ENCODE results near the gene MLPH.
A peak's percentile ranks its signal among the peaks of the same experiment; 100 is the strongest.
"Not testable (repeated sequence)": the region's sequence is repeated elsewhere in the genome, so short reads cannot be mapped to it uniquely, and the experiment has no call there.

The MLPH gene

DNA sequence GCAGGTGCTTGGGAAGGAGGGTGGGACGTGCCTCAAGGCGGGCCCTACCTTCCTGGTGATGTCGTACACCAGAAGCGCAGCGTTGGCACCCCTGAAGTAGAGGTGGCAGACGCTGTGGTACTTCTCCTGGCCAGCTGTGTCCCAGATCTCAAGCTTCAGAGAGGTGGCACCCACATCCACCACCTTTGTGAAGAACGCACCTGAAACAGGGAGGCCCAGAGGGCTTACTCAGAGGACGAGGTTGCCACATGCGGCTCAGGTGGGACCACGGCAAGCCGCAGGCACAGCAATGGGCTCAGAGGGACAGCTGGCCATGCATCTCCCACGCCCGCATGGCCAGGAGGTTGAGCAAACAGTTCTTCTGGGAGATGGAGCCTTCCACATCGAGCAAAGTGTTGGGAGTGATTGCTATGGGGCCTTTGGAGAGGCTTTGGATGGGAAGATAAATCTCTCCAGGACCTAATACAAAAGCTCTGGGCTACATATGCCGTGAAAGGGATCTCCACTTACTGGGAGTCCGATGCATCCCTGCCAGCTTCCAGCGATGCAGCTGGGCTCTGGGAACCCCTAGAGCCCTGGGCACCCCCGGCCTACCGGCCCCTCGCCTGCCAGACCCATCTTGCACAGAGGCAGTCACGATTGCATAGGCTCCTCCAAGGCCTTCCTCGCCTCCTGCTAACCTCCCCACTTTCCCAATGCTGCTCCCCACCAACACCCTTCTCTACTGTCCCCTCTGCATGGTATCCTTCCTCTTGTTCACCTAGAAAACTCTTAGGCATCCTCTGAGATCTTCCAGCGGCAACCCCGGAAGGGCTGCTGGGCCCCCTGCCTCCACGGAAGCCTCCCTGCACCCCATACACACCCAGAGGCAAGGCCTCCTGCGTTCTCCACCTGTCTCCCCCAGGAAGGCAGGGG is 91.2 kb downstream of the MLPH start:
- no peak for DNase-seq (ENCODE audit: low read depth in 2 of 2, low spot score in 1 of 2)

GRCh38 chr2:237581326-237581725 is 94.3 kb downstream of the MLPH start:
- DNase-seq (ENCODE audit: low read depth in 2 of 2, low spot score in 1 of 2), result no peak

- peak in 1 of 2 donors; percentile 12 for DNase-seq (ENCODE audit: low read depth in 2 of 2, low spot score in 1 of 2)
Observed at GRCh38 chr2:237581751-237582746, 95.0 kb downstream of the MLPH start.

DNA sequence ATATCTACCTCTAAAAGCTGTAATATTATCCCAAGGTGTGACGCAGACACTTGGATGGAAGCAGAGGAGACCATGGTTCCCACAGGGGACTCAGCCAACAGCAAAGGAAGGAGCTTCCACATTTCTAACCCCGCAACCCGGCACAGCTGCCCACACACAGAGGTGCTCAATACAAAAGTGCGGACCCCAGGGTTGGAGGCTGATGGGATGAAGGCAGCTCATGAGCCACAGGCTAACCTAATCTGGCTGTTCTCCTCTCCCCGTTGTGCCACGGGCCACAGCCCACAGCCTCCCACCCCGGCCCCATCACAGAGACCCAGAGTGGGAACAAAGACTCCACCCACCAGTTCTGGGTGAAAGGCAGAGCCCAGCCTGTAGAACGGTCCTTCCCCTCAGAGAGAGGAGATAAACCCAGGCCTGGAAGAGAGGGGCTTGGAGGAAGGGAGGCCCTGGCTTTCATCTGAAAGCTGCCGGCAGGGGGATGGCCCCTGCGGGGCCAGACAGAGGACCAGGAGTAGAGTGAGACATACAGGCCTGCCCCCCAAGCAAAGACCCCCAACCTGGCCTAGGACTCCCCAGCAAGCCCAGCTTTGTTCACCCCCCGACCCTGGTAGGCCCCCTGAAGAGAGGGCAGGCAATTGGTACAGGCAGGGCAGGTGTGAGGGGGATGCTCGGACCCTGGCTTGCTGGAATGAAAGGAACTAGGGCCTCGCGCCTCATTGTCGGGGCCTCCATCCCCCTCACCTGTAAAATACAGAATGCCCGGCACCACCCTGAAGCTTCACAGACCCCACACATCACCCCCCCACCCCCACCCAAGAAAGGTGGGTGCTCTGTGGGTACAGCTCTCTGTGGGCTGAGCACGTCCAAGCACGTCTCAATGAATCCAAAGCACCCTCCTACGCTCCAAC is 96.6 kb downstream of the MLPH start:
- DNase-seq (ENCODE audit: low read depth in 2 of 2, low spot score in 1 of 2), result no peak

DNA sequence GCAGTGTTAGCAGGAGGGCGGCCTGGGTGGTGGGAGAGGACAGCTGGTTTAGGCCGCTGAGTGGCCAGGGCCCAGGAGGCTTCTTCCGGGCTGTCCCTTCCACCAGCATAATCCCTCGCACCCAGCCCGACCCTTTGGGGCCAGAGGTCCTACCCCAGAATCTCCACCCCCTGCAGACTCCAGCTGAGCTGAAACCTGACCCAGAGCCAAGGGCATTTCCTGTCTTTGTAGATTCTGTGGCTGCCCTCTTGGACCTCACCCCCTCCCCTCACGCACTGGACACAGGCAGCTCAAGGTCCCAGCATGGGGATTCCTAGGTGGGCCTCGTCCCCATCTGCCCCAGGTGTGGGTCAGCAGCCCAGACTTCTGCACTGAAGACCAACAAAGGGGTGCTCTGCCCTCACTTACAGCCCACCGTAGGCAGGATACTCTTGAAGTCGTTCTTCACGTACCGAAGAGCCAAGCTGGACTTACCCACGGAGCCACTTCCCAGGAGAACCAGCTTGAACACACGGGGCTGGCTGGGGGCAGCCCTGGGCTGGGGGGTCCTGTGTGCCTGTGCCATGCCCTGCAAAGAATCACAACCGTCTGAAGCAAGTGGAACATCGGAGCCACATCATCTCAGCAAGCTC is 98.7 kb downstream of the MLPH start:
- no peak for DNase-seq (ENCODE audit: low read depth in 2 of 2, low spot score in 1 of 2)

GRCh38 chr2:237588044-237588696 is 101.1 kb downstream of the MLPH start:
- DNase-seq (ENCODE audit: low read depth in 2 of 2, low spot score in 1 of 2), result no peak

- no peak for DNase-seq (ENCODE audit: low read depth in 2 of 2, low spot score in 1 of 2)
Observed at GRCh38 chr2:237590272-237591140, 103.5 kb downstream of the MLPH start, which contains the start of gene RAB17. RAB17 (minus strand) TSS chr2:237590734; CDS start chr2:237586154, 4,580 bp downstream.

DNA sequence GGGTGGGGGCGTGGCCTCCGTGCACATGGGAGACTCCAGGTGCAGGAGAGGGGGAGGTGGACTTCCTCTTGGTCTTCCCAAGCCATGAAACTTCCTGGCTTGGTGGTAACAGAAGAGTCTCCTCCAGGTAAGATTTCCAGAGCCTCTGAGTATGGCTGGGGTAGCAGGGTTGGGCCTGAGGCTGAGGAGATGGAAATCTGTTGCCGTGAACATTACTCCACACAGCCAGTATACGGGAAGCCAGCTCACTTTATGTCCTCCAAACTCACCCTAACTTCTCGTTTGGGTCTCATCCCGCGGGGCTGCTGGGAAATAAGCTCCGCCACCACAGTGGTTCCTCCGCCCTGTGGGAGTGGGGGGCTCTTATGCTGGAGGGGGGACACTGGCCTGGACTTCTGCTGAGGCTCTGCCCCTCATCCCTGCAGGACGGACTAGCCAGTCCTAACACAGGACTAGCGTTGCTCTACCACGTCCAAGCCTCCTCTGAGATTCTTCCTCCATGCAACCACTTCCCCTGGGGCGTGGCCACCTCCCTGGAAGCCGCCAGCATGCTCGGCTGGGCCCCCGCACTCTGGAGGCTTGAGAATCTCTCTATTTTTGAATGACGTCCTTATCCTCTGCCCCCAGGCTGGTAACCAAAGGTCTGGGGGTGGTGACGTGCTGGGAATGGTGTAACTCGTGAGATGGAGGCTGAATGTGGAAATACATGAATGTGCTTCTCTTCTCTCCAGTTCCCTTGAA is 104.3 kb downstream of the MLPH start:
- DNase-seq (ENCODE audit: low read depth in 2 of 2, low spot score in 1 of 2), result no peak

GRCh38 chr2:237592425-237592980 is 105.5 kb downstream of the MLPH start:
- no peak for DNase-seq (ENCODE audit: low read depth in 2 of 2, low spot score in 1 of 2)

GRCh38 chr2:237593036-237593435 is 106.0 kb downstream of the MLPH start:
- no peak for DNase-seq (ENCODE audit: low read depth in 2 of 2, low spot score in 1 of 2)

DNA sequence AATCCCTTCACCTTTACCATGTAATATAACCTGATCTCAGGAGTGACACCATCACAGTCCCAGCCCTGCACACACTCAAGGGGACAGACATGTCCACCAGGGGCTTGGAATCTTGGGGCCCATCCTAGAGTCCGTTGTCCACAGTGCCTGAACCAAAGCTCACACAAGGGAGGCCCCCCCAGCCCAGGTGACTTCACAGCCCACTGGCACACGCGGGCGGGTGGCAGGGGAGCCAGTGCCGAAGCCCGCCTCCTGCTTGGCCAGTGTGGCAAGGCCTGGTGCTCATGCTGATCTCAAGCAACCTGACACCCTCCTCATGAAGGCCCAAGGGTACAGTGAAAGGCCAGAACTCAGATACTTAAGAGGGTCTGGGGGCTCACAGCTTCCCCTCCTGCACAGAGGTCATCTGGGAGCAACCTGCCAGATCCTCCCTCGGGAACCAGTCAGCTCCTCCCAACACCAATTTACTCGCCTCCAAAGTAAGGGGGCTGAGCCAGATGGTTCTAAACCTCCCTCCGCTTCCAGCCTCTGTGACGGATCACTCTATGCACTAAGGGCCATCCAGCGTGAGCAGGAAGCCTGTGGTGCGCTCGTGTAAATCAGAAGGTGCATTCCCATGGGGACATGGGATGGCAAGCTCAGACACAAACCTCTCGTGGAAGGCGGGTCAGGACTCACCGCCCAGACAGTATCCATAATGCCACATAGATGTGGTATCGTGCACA is 106.7 kb downstream of the MLPH start:
- no peak for DNase-seq (ENCODE audit: low read depth in 2 of 2, low spot score in 1 of 2)

GRCh38 chr2:237594514-237594871 is 107.4 kb downstream of the MLPH start:
- DNase-seq (ENCODE audit: low read depth in 2 of 2, low spot score in 1 of 2), result no peak

GRCh38 chr2:237595829-237596519 is 108.9 kb downstream of the MLPH start:
- DNase-seq (ENCODE audit: low read depth in 2 of 2, low spot score in 1 of 2), result not testable (repeated sequence)

DNA sequence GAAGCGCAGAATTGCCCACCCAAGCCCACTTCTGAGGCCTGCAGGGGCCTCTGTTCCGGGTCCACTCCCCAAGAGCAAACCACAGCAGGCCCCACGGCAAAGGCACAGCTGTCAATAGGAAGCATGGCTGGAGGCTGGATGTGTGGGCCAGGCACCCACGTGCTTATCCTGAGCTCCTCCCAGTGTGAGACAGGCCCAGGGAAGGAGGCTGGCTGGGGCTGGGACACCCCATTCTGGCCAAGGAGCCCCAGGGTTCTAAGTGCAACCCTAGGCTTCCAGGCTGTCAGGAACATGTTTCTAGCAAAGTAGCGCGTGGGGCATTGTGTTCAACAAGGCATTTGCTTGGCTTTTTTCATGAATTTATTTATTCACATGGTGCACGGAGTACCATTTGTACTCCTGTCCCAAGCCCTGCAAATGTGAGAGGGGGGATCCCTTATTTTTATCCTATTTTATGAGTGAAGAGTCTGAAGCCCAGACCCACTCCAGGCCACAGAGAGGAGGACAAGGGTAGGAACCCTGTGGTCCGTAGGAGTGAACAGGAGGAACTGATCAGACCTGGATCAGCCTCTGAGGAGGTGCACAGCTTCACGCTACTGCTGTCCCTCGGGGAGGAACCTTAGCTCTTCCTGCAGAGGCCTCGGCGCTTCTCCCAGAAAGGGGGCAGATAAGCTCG is 109.6 kb downstream of the MLPH start:
- DNase-seq (ENCODE audit: low read depth in 2 of 2, low spot score in 1 of 2), result no peak

DNA sequence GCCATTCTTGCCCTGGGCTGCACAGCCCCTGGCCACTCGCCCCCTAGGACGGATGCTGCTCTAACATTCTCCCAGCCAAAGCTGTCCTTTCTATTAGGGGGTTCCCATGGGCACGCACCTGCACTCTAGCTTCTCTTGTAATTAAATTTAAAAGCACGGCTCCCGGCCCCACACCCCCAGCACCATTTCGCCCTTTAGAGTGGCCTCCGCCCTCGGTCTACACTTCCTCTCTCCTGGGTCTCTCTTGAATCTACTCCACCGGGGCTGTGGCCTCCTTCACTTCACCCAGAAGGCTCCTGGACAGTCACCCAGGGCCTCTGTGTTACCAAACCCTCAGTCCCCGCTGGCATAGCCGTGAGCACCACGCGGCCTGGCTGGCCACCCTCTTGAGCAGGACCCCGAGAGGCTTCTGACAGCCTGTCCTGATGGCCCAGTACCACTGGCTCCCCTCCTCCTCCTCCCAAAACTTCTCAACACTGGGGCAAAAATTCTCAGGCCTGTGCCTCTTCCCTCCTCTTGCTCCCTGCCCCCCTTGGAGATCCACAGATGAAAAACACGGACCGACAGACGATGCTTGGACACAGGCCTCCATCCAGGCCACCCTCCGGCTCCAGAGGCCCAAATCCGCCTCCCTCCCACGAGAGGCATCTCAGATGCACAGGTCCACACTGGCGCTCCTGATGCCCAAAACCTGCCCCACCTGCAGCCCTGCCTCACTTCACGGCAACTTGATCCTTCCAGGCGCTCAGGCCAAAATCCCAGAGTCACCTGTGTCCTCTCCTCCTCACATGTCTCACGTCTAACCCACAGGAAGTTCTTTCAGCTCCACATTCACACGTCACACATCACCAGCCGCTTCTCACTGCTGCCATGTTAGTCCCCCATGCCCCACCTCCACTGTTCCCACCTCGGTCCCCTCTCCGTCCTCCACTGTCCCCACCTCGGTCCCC is 110.4 kb downstream of the MLPH start:
- no peak for DNase-seq (ENCODE audit: low read depth in 2 of 2, low spot score in 1 of 2)
